Measurements from ENCODE around the gene GNAT1.
"Not testable (repeated sequence)": the region's sequence is repeated elsewhere in the genome, so short reads cannot be mapped to it uniquely, and the experiment has no call there.

Gene GNAT1

GRCh38 chr3:50210176-50210509, 18.7 kb downstream of the GNAT1 start:
- Histone ChIP-seq H3K9me3 (ENCODE audit: control insufficient read depth in 2 of 2, low read length in 2 of 2) (no peaks in the 10 kb centered on the region), H3K36me3 (ENCODE audit: control insufficient read depth in 2 of 2, insufficient read depth in 2 of 2, low read length in 2 of 2) (no peaks in the 10 kb centered on the region), H3K4me1 (ENCODE audit: control insufficient read depth in 2 of 2, insufficient read depth in 2 of 2, low read length in 2 of 2) (peaks cover 5 to 9% of the 10 kb centered on the region in 2 donors), H3K4me3 (ENCODE audit: low read length in 2 of 2) (no peak overlapping the region), H3K27ac (ENCODE audit: low read depth in 2 of 2, low read length in 2 of 2) (no peak overlapping the region), H3K9ac (ENCODE audit: low read depth in 1 of 2, low read length in 2 of 2) (no peak overlapping the region), H3K27me3 (ENCODE audit: control insufficient read depth in 2 of 2, insufficient read depth in 2 of 2, low read length in 2 of 2) (peaks cover 9 to 15% of the 10 kb centered on the region in 2 donors)

GRCh38 chr3:50210510-50211367, 19.3 kb downstream of the GNAT1 start:
- Histone ChIP-seq H3K36me3 (ENCODE audit: control insufficient read depth in 2 of 2, insufficient read depth in 2 of 2, low read length in 2 of 2) (no peaks in the 10 kb centered on the region), H3K4me3 (ENCODE audit: low read length in 2 of 2) (no peak overlapping the region)

GRCh38 chr3:50211368-50211717, 19.9 kb downstream of the GNAT1 start:
- not testable (repeated sequence) for H3K9me3 ChIP-seq (ENCODE audit: control insufficient read depth in 2 of 2, low read length in 2 of 2); H3K4me1 ChIP-seq (ENCODE audit: control insufficient read depth in 2 of 2, insufficient read depth in 2 of 2, low read length in 2 of 2); H3K4me3 ChIP-seq (ENCODE audit: low read length in 2 of 2); H3K27me3 ChIP-seq (ENCODE audit: control insufficient read depth in 2 of 2, insufficient read depth in 2 of 2, low read length in 2 of 2); H3K9ac ChIP-seq (ENCODE audit: low read depth in 1 of 2, low read length in 2 of 2); H3K27ac ChIP-seq (ENCODE audit: low read depth in 2 of 2, low read length in 2 of 2); H3K36me3 ChIP-seq (ENCODE audit: control insufficient read depth in 2 of 2, insufficient read depth in 2 of 2, low read length in 2 of 2)

More at GRCh38 chr3:50210510-50211367, 19.3 kb downstream of the GNAT1 start:
- H3K4me1 ChIP-seq (ENCODE audit: control insufficient read depth in 2 of 2, insufficient read depth in 2 of 2, low read length in 2 of 2), result peaks cover 1 to 3% of the 10 kb centered on the region in 2 donors
- no peak overlapping the region for H3K27ac ChIP-seq (ENCODE audit: low read depth in 2 of 2, low read length in 2 of 2)
- H3K9ac ChIP-seq (ENCODE audit: low read depth in 1 of 2, low read length in 2 of 2), result no peak overlapping the region
- H3K9me3 ChIP-seq (ENCODE audit: control insufficient read depth in 2 of 2, low read length in 2 of 2), result no peaks in the 10 kb centered on the region
- peaks cover 9% of the 10 kb centered on the region in 2 donors for H3K27me3 ChIP-seq (ENCODE audit: control insufficient read depth in 2 of 2, insufficient read depth in 2 of 2, low read length in 2 of 2)

- H3K4me3 ChIP-seq (ENCODE audit: low read length in 2 of 2), result no peak overlapping the region
- no peak overlapping the region for H3K27ac ChIP-seq (ENCODE audit: low read depth in 2 of 2, low read length in 2 of 2)
- H3K27me3 ChIP-seq (ENCODE audit: control insufficient read depth in 2 of 2, insufficient read depth in 2 of 2, low read length in 2 of 2), result no peaks in the 10 kb centered on the region
- no peaks in the 10 kb centered on the region for H3K36me3 ChIP-seq (ENCODE audit: control insufficient read depth in 2 of 2, insufficient read depth in 2 of 2, low read length in 2 of 2)
- H3K4me1 ChIP-seq (ENCODE audit: control insufficient read depth in 2 of 2, insufficient read depth in 2 of 2, low read length in 2 of 2), result peaks cover 0 to 2% of the 10 kb centered on the region in 2 donors
- no peak overlapping the region for H3K9ac ChIP-seq (ENCODE audit: low read depth in 1 of 2, low read length in 2 of 2)
- no peaks in the 10 kb centered on the region for H3K9me3 ChIP-seq (ENCODE audit: control insufficient read depth in 2 of 2, low read length in 2 of 2)
Measured at GRCh38 chr3:50211930-50212329, 20.5 kb downstream of the GNAT1 start.

GRCh38 chr3:50212502-50212901, 21.1 kb downstream of the GNAT1 start:
- H3K36me3 ChIP-seq (ENCODE audit: control insufficient read depth in 2 of 2, insufficient read depth in 2 of 2, low read length in 2 of 2), result no peaks in the 10 kb centered on the region
- H3K4me1 ChIP-seq (ENCODE audit: control insufficient read depth in 2 of 2, insufficient read depth in 2 of 2, low read length in 2 of 2), result peaks cover 0 to 2% of the 10 kb centered on the region in 2 donors
- H3K4me3 ChIP-seq (ENCODE audit: low read length in 2 of 2), result no peak overlapping the region
- no peaks in the 10 kb centered on the region for H3K9me3 ChIP-seq (ENCODE audit: control insufficient read depth in 2 of 2, low read length in 2 of 2)
- H3K27ac ChIP-seq (ENCODE audit: low read depth in 2 of 2, low read length in 2 of 2), result no peak overlapping the region
- H3K9ac ChIP-seq (ENCODE audit: low read depth in 1 of 2, low read length in 2 of 2), result no peak overlapping the region
- no peaks in the 10 kb centered on the region for H3K27me3 ChIP-seq (ENCODE audit: control insufficient read depth in 2 of 2, insufficient read depth in 2 of 2, low read length in 2 of 2)

GRCh38 chr3:50212971-50213370, 21.6 kb downstream of the GNAT1 start:
- Histone ChIP-seq H3K9ac (ENCODE audit: low read depth in 1 of 2, low read length in 2 of 2) (no peak overlapping the region), H3K4me3 (ENCODE audit: low read length in 2 of 2) (no peak overlapping the region), H3K36me3 (ENCODE audit: control insufficient read depth in 2 of 2, insufficient read depth in 2 of 2, low read length in 2 of 2) (no peaks in the 10 kb centered on the region), H3K27ac (ENCODE audit: low read depth in 2 of 2, low read length in 2 of 2) (no peak overlapping the region), H3K4me1 (ENCODE audit: control insufficient read depth in 2 of 2, insufficient read depth in 2 of 2, low read length in 2 of 2) (peaks cover 0 to 2% of the 10 kb centered on the region in 2 donors), H3K9me3 (ENCODE audit: control insufficient read depth in 2 of 2, low read length in 2 of 2) (no peaks in the 10 kb centered on the region), H3K27me3 (ENCODE audit: control insufficient read depth in 2 of 2, insufficient read depth in 2 of 2, low read length in 2 of 2) (no peaks in the 10 kb centered on the region)

- Histone ChIP-seq H3K4me3 (ENCODE audit: low read length in 2 of 2) (no peak overlapping the region), H3K27ac (ENCODE audit: low read depth in 2 of 2, low read length in 2 of 2) (no peak overlapping the region), H3K27me3 (ENCODE audit: control insufficient read depth in 2 of 2, insufficient read depth in 2 of 2, low read length in 2 of 2) (no peaks in the 10 kb centered on the region), H3K9me3 (ENCODE audit: control insufficient read depth in 2 of 2, low read length in 2 of 2) (no peaks in the 10 kb centered on the region), H3K36me3 (ENCODE audit: control insufficient read depth in 2 of 2, insufficient read depth in 2 of 2, low read length in 2 of 2) (no peaks in the 10 kb centered on the region), H3K4me1 (ENCODE audit: control insufficient read depth in 2 of 2, insufficient read depth in 2 of 2, low read length in 2 of 2) (peaks cover 0 to 2% of the 10 kb centered on the region in 2 donors), H3K9ac (ENCODE audit: low read depth in 1 of 2, low read length in 2 of 2) (no peak overlapping the region)
Measured at GRCh38 chr3:50213373-50213772, 22.0 kb downstream of the GNAT1 start.

- no peak overlapping the region for H3K27ac ChIP-seq (ENCODE audit: low read depth in 2 of 2, low read length in 2 of 2)
- H3K36me3 ChIP-seq (ENCODE audit: control insufficient read depth in 2 of 2, insufficient read depth in 2 of 2, low read length in 2 of 2), result no peaks in the 10 kb centered on the region
- no peak overlapping the region for H3K9ac ChIP-seq (ENCODE audit: low read depth in 1 of 2, low read length in 2 of 2)
- H3K27me3 ChIP-seq (ENCODE audit: control insufficient read depth in 2 of 2, insufficient read depth in 2 of 2, low read length in 2 of 2), result no peaks in the 10 kb centered on the region
- no peaks in the 10 kb centered on the region for H3K9me3 ChIP-seq (ENCODE audit: control insufficient read depth in 2 of 2, low read length in 2 of 2)
- H3K4me1 ChIP-seq (ENCODE audit: control insufficient read depth in 2 of 2, insufficient read depth in 2 of 2, low read length in 2 of 2), result peaks cover 0 to 2% of the 10 kb centered on the region in 2 donors
- H3K4me3 ChIP-seq (ENCODE audit: low read length in 2 of 2), result no peak overlapping the region
Measured at GRCh38 chr3:50214824-50215223, 23.4 kb downstream of the GNAT1 start.

- no peaks in the 10 kb centered on the region for H3K27me3 ChIP-seq (ENCODE audit: control insufficient read depth in 2 of 2, insufficient read depth in 2 of 2, low read length in 2 of 2)
- H3K9me3 ChIP-seq (ENCODE audit: control insufficient read depth in 2 of 2, low read length in 2 of 2), result no peaks in the 10 kb centered on the region
- H3K4me3 ChIP-seq (ENCODE audit: low read length in 2 of 2), result no peak overlapping the region
- no peak overlapping the region for H3K27ac ChIP-seq (ENCODE audit: low read depth in 2 of 2, low read length in 2 of 2)
- H3K36me3 ChIP-seq (ENCODE audit: control insufficient read depth in 2 of 2, insufficient read depth in 2 of 2, low read length in 2 of 2), result no peaks in the 10 kb centered on the region
- H3K4me1 ChIP-seq (ENCODE audit: control insufficient read depth in 2 of 2, insufficient read depth in 2 of 2, low read length in 2 of 2), result peaks cover 0 to 2% of the 10 kb centered on the region in 2 donors
- no peak overlapping the region for H3K9ac ChIP-seq (ENCODE audit: low read depth in 1 of 2, low read length in 2 of 2)
Measured at GRCh38 chr3:50215529-50215928, 24.1 kb downstream of the GNAT1 start.

GRCh38 chr3:50217681-50218080, 26.3 kb downstream of the GNAT1 start:
- Histone ChIP-seq H3K27ac (ENCODE audit: low read depth in 2 of 2, low read length in 2 of 2) (no peak overlapping the region), H3K9me3 (ENCODE audit: control insufficient read depth in 2 of 2, low read length in 2 of 2) (no peaks in the 10 kb centered on the region), H3K36me3 (ENCODE audit: control insufficient read depth in 2 of 2, insufficient read depth in 2 of 2, low read length in 2 of 2) (no peaks in the 10 kb centered on the region), H3K4me1 (ENCODE audit: control insufficient read depth in 2 of 2, insufficient read depth in 2 of 2, low read length in 2 of 2) (no peaks in the 10 kb centered on the region), H3K9ac (ENCODE audit: low read depth in 1 of 2, low read length in 2 of 2) (no peak overlapping the region), H3K27me3 (ENCODE audit: control insufficient read depth in 2 of 2, insufficient read depth in 2 of 2, low read length in 2 of 2) (no peaks in the 10 kb centered on the region), H3K4me3 (ENCODE audit: low read length in 2 of 2) (no peak overlapping the region)

All from mucosa of rectum (tissue), 2 donors.